Kidney epithelial cell (primary cell): ENCODE measurements around the gene APBA1. TPM values are rescaled to one million over a fixed set of nuclear protein-coding genes. Genes with fewer than 3 reads are reported as not detected.
"Not testable (repeated sequence)": the region's sequence is repeated elsewhere in the genome, so short reads cannot be mapped to it uniquely, and the experiment has no call there.

ENCODE experiments used
- DNase-seq: peaks from one replicate; pipeline ENCODE4 v3.0.0-alpha.2; 2010; ENCODE audit warnings: low read depth
- H3K27me3 ChIP-seq: 2 replicates; pipeline ENCODE4 v1.6.0; 2011; ENCODE audit warnings: low read length; ENCODE audit not compliant: control insufficient read depth, insufficient read depth
- H3K36me3 ChIP-seq: 2 replicates; pipeline ENCODE4 v1.5.1; 2011; ENCODE audit warnings: low read length; ENCODE audit not compliant: control insufficient read depth, insufficient read depth
- H3K4me3 ChIP-seq: 2 replicates; pipeline ENCODE4 v1.5.1; 2011; ENCODE audit warnings: low read depth, mild to moderate bottlenecking, control low read depth, low read length
- CTCF ChIP-seq: IDR thresholded peaks from 2 replicates; pipeline ENCODE4 v1.5.1; 2011; ENCODE audit warnings: mild to moderate bottlenecking, moderate library complexity, low read length, control low read depth, inconsistent platforms; ENCODE audit not compliant: insufficient read depth, poor library complexity, severe bottlenecking
- total RNA-seq: library from RNA; depleted of rRNA; stranded (reverse); fragments of >200 nt; gene quantifications from 2 replicates; pipeline ENCODE4 v1.2.3, GENCODE V29; 2015

The APBA1 gene
- total RNA-seq, 1 donor from 2014 or later: 1.1 TPM

- DNase-seq: no peak
- Histone ChIP-seq H3K4me3 (no peak overlapping the region), H3K27me3 (no peaks in the 10 kb centered on the region), H3K36me3 (no peaks in the 10 kb centered on the region)
- no peak for TF ChIP-seq CTCF
Measured at GRCh38 chr9:69420611-69421270, 251.4 kb downstream of the APBA1 start.

GRCh38 chr9:69412741-69413150, 259.4 kb downstream of the APBA1 start:
- H3K27me3 ChIP-seq: no peaks in the 10 kb centered on the region
- TF ChIP-seq CTCF: peak; percentile 89
- peak; percentile 19 for DNase-seq
- no peaks in the 10 kb centered on the region for H3K36me3 ChIP-seq
- no peak overlapping the region for H3K4me3 ChIP-seq

- DNase-seq: no peak
- Histone ChIP-seq H3K4me3 (no peak overlapping the region), H3K27me3 (no peaks in the 10 kb centered on the region), H3K36me3 (no peaks in the 10 kb centered on the region)
- no peak for TF ChIP-seq CTCF
Measured at GRCh38 chr9:69411931-69412740, 260.0 kb downstream of the APBA1 start.

- H3K4me3 ChIP-seq: no peak overlapping the region
- no peak for TF ChIP-seq CTCF
- no peaks in the 10 kb centered on the region for H3K27me3 ChIP-seq
- no peaks in the 10 kb centered on the region for H3K36me3 ChIP-seq
- DNase-seq: no peak
Measured at GRCh38 chr9:69411246-69411645, 260.9 kb downstream of the APBA1 start.

GRCh38 chr9:69409936-69410335, 262.2 kb downstream of the APBA1 start:
- not testable (repeated sequence) for H3K27me3 ChIP-seq, H3K4me3 ChIP-seq, DNase-seq, H3K36me3 ChIP-seq

GRCh38 chr9:69400470-69400869, 271.7 kb downstream of the APBA1 start:
- no peak for TF ChIP-seq CTCF
- no peaks in the 10 kb centered on the region for H3K36me3 ChIP-seq
- no peak for DNase-seq

More at GRCh38 chr9:69400470-69400869, 271.7 kb downstream of the APBA1 start:
- no peak overlapping the region for H3K4me3 ChIP-seq
- H3K27me3 ChIP-seq: no peaks in the 10 kb centered on the region
